G401 (cell line): ENCODE data around the gene LUC7L. TPM values are rescaled to one million over a fixed set of nuclear protein-coding genes. Genes with fewer than 3 reads are reported as not detected.
A peak's percentile ranks its signal among the peaks of the same experiment; 100 is the strongest.
"Not testable (repeated sequence)": the region's sequence is repeated elsewhere in the genome, so short reads cannot be mapped to it uniquely, and the experiment has no call there.

Experiments
- DNase-seq: peaks from one replicate; pipeline ENCODE4 v3.0.0-alpha.2; 2015; ENCODE audit warnings: low spot score
- in situ Hi-C: cut with HindIII; loops from 2 replicates; pipeline ENCODE4 v1.10.0; 2016; ENCODE audit warnings: low sequenced_read_pairs, mixed read lengths
- total RNA-seq: library from RNA; depleted of rRNA; stranded (reverse); fragments of >200 nt; shearing (Covaris generic); gene quantifications from 2 replicates; pipeline ENCODE4 v1.2.3, GENCODE V29; 2014

Gene LUC7L
- total RNA-seq, 1 experiment from 2014 or later: 56.7 TPM

- DNase-seq: no peak
- in situ Hi-C loops: no loop called here
These were observed 41.9 kb downstream of the LUC7L start for GRCh38 chr16:187330-187729.

GRCh38 chr16:185691-186090, 43.6 kb downstream of the LUC7L start:
- in situ Hi-C loops: no loop called here
- no peak for DNase-seq

GRCh38 chr16:185213-185612, 44.0 kb downstream of the LUC7L start:
- in situ Hi-C loops: no loop called here
- no peak for DNase-seq

GRCh38 chr16:183005-183404, 46.2 kb downstream of the LUC7L start:
- DNase-seq: no peak
- in situ Hi-C loops: no loop called here

GRCh38 chr16:181565-182021, 47.7 kb downstream of the LUC7L start:
- in situ Hi-C loops: no loop called here
- DNase-seq: peak; percentile 19

- in situ Hi-C loops: no loop called here
- peak; percentile 49 for DNase-seq
These were observed 48.3 kb downstream of the LUC7L start for GRCh38 chr16:180681-181564.

GRCh38 chr16:180101-180675, 49.1 kb downstream of the LUC7L start, which contains the start of gene HBQ1:
Gene HBQ1, plus strand, starts transcription at chr16:180459. Its CDS starts 28 bp downstream, at chr16:180487.
- in situ Hi-C loops: no loop called here
- no peak for DNase-seq

- DNase-seq: no peak
- in situ Hi-C loops: no loop called here
These were observed 49.8 kb downstream of the LUC7L start for GRCh38 chr16:179211-180092.

GRCh38 chr16:178668-179015, 50.6 kb downstream of the LUC7L start:
- DNase-seq: no peak
- in situ Hi-C loops: no loop called here

GRCh38 chr16:177981-178667, 51.1 kb downstream of the LUC7L start:
- DNase-seq: no peak
- in situ Hi-C loops: no loop called here

- in situ Hi-C loops: no loop called here
- no peak for DNase-seq
These were observed 51.8 kb downstream of the LUC7L start for GRCh38 chr16:177394-177822.

- in situ Hi-C loops, DNase-seq: not testable (repeated sequence)
These were observed 52.5 kb downstream of the LUC7L start, which contains the start of gene HBA1 for GRCh38 chr16:176477-177382. Gene HBA1, plus strand, starts transcription at chr16:176680. Its CDS starts 37 bp downstream, at chr16:176717.

- in situ Hi-C loops, DNase-seq: not testable (repeated sequence)
These were observed 53.2 kb downstream of the LUC7L start for GRCh38 chr16:176006-176405.

GRCh38 chr16:175011-175949, 54.0 kb downstream of the LUC7L start:
- DNase-seq: no peak
- in situ Hi-C loops: no loop called here

GRCh38 chr16:173928-174769, 55.1 kb downstream of the LUC7L start:
- in situ Hi-C loops, DNase-seq: not testable (repeated sequence)

GRCh38 chr16:173211-173854, 55.9 kb downstream of the LUC7L start:
- DNase-seq, in situ Hi-C loops: not testable (repeated sequence)
